Type B pancreatic cell (in vitro differentiated cells): ENCODE measurements around the gene SLC1A2. TPM values are rescaled to one million over a fixed set of nuclear protein-coding genes. Genes with fewer than 3 reads are reported as not detected.

Source experiments
- DNase-seq: peaks from one replicate; pipeline ENCODE4 v3.0.0; 2021; ENCODE audit warnings: mixed read lengths; ENCODE audit not compliant: unreplicated experiment; ENCODE audit errors: extremely low spot score
- H3K27ac Mint-ChIP-seq: 2 replicates; pipeline ENCODE4 v1.8.0; 2021; ENCODE audit warnings: mild to moderate bottlenecking, mixed read lengths
- H3K27me3 Mint-ChIP-seq: 2 replicates; pipeline ENCODE4 v1.8.0; 2021; ENCODE audit warnings: mixed read lengths
- H3K36me3 Mint-ChIP-seq: 2 replicates; pipeline ENCODE4 v1.8.0; 2021; ENCODE audit warnings: mixed read lengths
- H3K4me1 Mint-ChIP-seq: one replicate; pipeline ENCODE4 v1.8.0; 2021; ENCODE audit warnings: mixed read lengths; ENCODE audit not compliant: unreplicated experiment
- H3K4me3 Mint-ChIP-seq: 2 replicates; pipeline ENCODE4 v1.8.0; 2021; ENCODE audit warnings: mild to moderate bottlenecking, mixed read lengths
- H3K9me3 Mint-ChIP-seq: 2 replicates; pipeline ENCODE4 v1.8.0; 2021; ENCODE audit warnings: mixed read lengths
- total RNA-seq: library from RNA; stranded (reverse); gene quantifications from 2 replicates; pipeline ENCODE4 v1.2.1, GENCODE V29; 2021; ENCODE audit warnings: low replicate concordance
- TF ChIP-seq, protein P1 (sequence below): fragments of 200-600 bp; sonication (generic); conservative IDR thresholded peaks from 2 replicates; pipeline ENCODE4 v1.5.0; 2021; ENCODE audit warnings: antibody characterized with exemption, mild to moderate bottlenecking

Gene SLC1A2
- total RNA-seq, 1 donor from 2014 or later = 7.4 TPM

DNA sequence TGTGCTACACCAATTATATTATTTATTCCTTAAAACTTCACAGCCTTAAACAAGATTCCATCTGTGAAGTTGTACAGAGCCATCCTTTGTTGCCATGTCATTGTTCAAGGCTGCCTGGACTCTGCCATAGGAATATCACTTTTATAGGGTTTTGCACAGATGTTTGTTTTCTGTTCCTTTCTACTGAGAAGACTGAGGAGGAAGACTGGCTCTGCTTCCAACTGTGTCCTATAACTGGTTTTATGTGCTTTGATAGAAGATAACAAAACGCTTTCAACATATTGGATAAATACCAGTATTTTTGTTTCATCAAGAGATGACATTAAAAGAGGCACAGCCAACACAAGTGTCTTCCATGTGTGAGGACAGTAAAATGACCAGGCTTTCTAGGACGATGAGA, 159.8 kb downstream of the SLC1A2 start:
- H3K4me3 Mint-ChIP-seq = no peak overlapping the region
- no peak for DNase-seq
- H3K9me3 Mint-ChIP-seq = no peaks in the 10 kb centered on the region
- TF ChIP-seq, protein P1, sequence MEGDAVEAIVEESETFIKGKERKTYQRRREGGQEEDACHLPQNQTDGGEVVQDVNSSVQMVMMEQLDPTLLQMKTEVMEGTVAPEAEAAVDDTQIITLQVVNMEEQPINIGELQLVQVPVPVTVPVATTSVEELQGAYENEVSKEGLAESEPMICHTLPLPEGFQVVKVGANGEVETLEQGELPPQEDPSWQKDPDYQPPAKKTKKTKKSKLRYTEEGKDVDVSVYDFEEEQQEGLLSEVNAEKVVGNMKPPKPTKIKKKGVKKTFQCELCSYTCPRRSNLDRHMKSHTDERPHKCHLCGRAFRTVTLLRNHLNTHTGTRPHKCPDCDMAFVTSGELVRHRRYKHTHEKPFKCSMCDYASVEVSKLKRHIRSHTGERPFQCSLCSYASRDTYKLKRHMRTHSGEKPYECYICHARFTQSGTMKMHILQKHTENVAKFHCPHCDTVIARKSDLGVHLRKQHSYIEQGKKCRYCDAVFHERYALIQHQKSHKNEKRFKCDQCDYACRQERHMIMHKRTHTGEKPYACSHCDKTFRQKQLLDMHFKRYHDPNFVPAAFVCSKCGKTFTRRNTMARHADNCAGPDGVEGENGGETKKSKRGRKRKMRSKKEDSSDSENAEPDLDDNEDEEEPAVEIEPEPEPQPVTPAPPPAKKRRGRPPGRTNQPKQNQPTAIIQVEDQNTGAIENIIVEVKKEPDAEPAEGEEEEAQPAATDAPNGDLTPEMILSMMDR = no peak
- H3K27ac Mint-ChIP-seq = no peak overlapping the region
- H3K4me1 Mint-ChIP-seq = no peaks in the 10 kb centered on the region
- H3K36me3 Mint-ChIP-seq = no peaks in the 10 kb centered on the region
- H3K27me3 Mint-ChIP-seq = peaks cover 7% of the 10 kb centered on the region

DNA sequence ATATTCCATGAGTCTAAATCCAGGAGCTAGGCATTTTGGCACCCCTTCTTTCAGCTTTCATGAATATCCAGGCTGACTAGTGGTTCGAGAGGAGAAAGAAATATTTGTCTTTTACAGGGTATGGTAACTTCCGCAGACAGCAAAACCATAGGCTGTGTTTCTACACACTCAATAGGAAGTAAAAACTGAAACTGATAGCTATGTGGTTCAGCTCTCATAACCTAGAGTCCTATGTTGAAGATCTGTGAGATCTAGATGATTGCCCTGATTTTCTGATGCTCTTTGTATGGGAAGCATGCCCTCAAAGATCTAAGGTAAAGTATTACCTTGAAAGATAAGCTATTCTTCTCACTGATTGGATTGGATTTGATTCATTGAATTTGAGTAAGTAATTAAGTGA, 162.1 kb downstream of the SLC1A2 start:
- Mint-ChIP-seq H3K9me3 (no peaks in the 10 kb centered on the region), H3K4me3 (no peak overlapping the region), H3K36me3 (no peaks in the 10 kb centered on the region), H3K4me1 (no peaks in the 10 kb centered on the region), H3K27me3 (peaks cover 7% of the 10 kb centered on the region), H3K27ac (no peak overlapping the region)
- no peak for DNase-seq
- TF ChIP-seq, protein P1 = no peak

DNA sequence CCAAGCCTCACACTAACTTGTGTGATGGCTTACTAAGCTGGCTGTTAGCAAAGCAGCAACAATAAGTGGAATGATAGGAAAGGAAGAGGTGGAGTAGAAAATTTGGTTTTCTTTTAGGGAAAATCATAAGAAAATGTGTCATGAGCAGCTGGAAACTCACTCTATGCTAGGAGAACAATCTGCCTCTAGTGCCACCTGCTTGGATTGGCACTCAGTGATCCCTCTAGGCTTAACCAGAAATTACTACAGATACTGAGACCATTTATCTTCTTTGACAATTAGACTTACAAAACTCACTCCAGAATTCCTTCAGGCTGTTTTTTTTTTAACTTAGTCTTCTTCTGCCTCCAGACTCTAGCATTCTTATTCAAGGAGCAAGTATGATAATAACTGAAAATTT, 163.1 kb downstream of the SLC1A2 start:
- Mint-ChIP-seq H3K27me3 (peaks cover 7% of the 10 kb centered on the region), H3K4me1 (no peaks in the 10 kb centered on the region), H3K9me3 (no peaks in the 10 kb centered on the region), H3K4me3 (no peak overlapping the region), H3K36me3 (no peaks in the 10 kb centered on the region), H3K27ac (no peak overlapping the region)
- TF ChIP-seq, protein P1 = no peak
- DNase-seq = no peak

DNA sequence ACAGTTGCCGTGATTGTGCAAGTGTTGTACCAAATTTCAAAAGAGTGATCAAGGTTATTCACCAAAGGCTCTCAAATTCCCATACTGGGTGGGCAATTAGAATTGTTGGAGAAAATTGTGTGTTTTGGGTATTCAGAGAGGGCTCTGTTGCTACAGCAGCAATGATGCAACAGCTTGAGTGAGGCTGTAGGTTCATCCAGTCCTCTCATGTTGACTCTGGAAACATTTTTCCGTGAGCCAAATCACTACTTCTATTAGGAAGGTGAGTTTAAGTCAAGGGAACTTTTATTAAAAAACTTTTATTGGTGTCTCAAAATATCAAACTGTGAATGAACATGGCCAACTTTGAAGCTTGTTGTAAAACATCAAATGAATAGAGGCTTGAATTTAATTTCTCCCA, 163.8 kb downstream of the SLC1A2 start:
- no peak for DNase-seq
- Mint-ChIP-seq H3K27ac (no peak overlapping the region), H3K9me3 (no peaks in the 10 kb centered on the region), H3K36me3 (no peaks in the 10 kb centered on the region), H3K4me3 (no peak overlapping the region), H3K27me3 (peaks cover 7% of the 10 kb centered on the region), H3K4me1 (no peaks in the 10 kb centered on the region)
- TF ChIP-seq, protein P1 = no peak

GRCh38 chr11:35253237-35253636, 166.1 kb downstream of the SLC1A2 start:
- Mint-ChIP-seq H3K27me3 (peaks cover 3% of the 10 kb centered on the region), H3K4me3 (no peak overlapping the region), H3K36me3 (no peaks in the 10 kb centered on the region), H3K9me3 (no peaks in the 10 kb centered on the region), H3K4me1 (no peaks in the 10 kb centered on the region), H3K27ac (no peak overlapping the region)
- TF ChIP-seq, protein P1 = no peak
- DNase-seq = no peak

GRCh38 chr11:35250621-35251020, 168.7 kb downstream of the SLC1A2 start:
- Mint-ChIP-seq H3K27me3 (peaks cover 3% of the 10 kb centered on the region), H3K9me3 (no peaks in the 10 kb centered on the region), H3K27ac (no peak overlapping the region), H3K36me3 (no peaks in the 10 kb centered on the region), H3K4me3 (no peak overlapping the region), H3K4me1 (no peaks in the 10 kb centered on the region)
- DNase-seq = no peak
- TF ChIP-seq, protein P1 = no peak
